Brain microvascular endothelial cell (primary cell): ENCODE data around the gene TNRC6B.
"Not testable (repeated sequence)": the region's sequence is repeated elsewhere in the genome, so short reads cannot be mapped to it uniquely, and the experiment has no call there.

Source experiments
- DNase-seq: peaks from one replicate; pipeline ENCODE4 v3.0.0-alpha.2; 2020
- H3K27ac ChIP-seq: fragments of 250-450 bp; sonication (Bioruptor Pico); 2 replicates; pipeline ENCODE4 v1.5.1; 2020; ENCODE audit warnings: mild to moderate bottlenecking, moderate library complexity
- H3K27me3 ChIP-seq: fragments of 250-450 bp; sonication (Bioruptor Pico); replicated peaks from 2 replicates; pipeline ENCODE4 v1.5.1; 2020; ENCODE audit warnings: mild to moderate bottlenecking
- H3K36me3 ChIP-seq: fragments of 250-450 bp; sonication (Bioruptor Pico); replicated peaks from 2 replicates; pipeline ENCODE4 v1.5.1; 2020; ENCODE audit warnings: mild to moderate bottlenecking
- H3K4me3 ChIP-seq: 2 replicates; pipeline ENCODE4 v1.5.1; 2011; ENCODE audit warnings: low read depth, mild to moderate bottlenecking, control low read depth, low read length, moderate library complexity
- in situ Hi-C: cut with HindIII; loops from 2 replicates; pipeline ENCODE4 v1.10.0; 2017; ENCODE audit warnings: low sequenced_read_pairs, low pct_ligation_motif_present
- TF ChIP-seq, protein P1 (sequence below): IDR thresholded peaks from 2 replicates; pipeline ENCODE4 v1.5.1; 2011; ENCODE audit warnings: low read depth, mild to moderate bottlenecking, moderate library complexity, low read length, control low read depth, inconsistent platforms; ENCODE audit errors: missing control alignments

TNRC6B gene

DNA sequence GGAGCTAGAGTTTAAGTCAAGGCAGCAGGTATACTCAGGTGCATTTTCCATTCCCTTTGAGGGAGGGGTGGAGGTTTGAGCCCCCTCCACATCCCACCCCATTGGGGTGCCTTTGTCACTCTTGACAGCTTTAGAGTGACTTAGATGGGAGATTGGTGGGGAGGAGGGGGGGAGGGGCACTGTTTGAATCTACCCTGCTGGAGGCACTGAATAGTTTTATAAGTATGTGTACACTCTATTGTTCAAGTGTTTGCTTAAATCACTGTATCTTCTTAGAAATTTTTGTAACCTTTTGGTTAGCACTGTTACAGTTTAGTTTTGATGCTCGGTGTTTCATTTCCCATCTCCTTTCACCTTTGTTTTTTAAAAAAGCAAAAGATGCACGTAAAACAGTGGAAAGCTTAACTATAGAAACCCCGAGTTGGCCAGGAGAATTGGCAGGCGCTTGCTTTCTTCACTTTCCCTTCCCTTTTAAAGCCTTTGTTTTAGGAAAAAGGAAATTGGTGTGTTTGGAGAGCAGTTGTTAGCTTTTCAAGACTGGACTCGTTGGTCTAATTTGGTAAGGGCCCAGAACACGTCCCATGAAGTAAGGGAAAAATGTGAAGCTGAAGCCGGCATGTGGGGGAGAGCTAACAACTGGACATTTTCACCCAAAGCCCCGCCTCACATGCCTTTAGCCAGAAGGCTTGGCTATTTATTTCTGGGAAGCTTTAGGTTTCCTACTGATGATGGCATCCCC is 42.8 kb downstream of the TNRC6B start:
- TF ChIP-seq, protein P1, sequence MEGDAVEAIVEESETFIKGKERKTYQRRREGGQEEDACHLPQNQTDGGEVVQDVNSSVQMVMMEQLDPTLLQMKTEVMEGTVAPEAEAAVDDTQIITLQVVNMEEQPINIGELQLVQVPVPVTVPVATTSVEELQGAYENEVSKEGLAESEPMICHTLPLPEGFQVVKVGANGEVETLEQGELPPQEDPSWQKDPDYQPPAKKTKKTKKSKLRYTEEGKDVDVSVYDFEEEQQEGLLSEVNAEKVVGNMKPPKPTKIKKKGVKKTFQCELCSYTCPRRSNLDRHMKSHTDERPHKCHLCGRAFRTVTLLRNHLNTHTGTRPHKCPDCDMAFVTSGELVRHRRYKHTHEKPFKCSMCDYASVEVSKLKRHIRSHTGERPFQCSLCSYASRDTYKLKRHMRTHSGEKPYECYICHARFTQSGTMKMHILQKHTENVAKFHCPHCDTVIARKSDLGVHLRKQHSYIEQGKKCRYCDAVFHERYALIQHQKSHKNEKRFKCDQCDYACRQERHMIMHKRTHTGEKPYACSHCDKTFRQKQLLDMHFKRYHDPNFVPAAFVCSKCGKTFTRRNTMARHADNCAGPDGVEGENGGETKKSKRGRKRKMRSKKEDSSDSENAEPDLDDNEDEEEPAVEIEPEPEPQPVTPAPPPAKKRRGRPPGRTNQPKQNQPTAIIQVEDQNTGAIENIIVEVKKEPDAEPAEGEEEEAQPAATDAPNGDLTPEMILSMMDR: no peak
- in situ Hi-C loops: no loop called here
- Histone ChIP-seq H3K27me3 (no peaks in the 10 kb centered on the region), H3K36me3 (no peaks in the 10 kb centered on the region), H3K4me3 (no peak overlapping the region), H3K27ac (no peak overlapping the region)
- no peak for DNase-seq

DNA sequence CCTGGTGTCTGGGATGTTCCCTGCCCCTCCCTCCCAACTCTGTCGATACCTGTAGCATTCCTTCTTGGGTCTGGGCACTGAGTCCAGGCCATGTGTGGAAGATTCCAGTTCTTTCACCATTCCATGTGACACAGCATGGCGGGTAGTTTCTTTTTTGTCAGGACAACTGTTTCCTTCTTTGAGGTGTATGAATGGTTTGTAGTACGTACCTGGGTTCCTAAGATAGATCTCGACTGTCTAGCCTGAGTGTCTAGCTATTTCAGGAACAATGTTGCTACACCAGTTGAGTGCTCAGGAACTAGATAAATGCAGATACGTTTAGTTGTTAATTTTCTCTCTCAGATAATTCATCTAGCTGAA is 43.3 kb downstream of the TNRC6B start:
- Histone ChIP-seq H3K36me3 (no peaks in the 10 kb centered on the region), H3K4me3 (no peak overlapping the region), H3K27ac (no peak overlapping the region), H3K27me3 (no peaks in the 10 kb centered on the region)
- TF ChIP-seq, protein P1: no peak
- in situ Hi-C loops: no loop called here
- no peak for DNase-seq

DNA sequence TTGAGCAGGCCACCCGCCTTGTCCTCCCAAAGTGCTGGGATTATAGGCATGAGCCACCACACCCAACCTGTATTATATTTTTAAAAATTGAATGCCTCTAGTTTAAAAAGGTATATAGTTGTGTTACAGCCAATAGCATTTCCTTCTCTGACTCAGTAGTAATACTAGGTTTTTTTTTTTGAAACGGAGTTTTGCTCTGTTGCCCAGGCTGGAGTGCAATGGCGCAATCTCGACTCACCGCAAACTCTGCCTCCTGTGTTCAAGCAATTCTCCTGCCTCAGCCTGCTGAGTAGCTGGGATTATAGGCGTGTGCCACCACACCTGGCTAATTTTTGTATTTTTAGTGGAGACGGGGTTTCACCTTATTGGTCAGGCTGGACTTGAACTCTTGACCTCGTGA is 45.3 kb downstream of the TNRC6B start:
- in situ Hi-C loops, H3K4me3 ChIP-seq: not testable (repeated sequence)

GRCh38 chr22:40224702-40225101 is 47.0 kb downstream of the TNRC6B start:
- DNase-seq: no peak
- Histone ChIP-seq H3K4me3 (no peak overlapping the region), H3K36me3 (no peaks in the 10 kb centered on the region), H3K27ac (no peak overlapping the region), H3K27me3 (no peaks in the 10 kb centered on the region)
- TF ChIP-seq, protein P1: no peak
- in situ Hi-C loops: no loop called here

More for the DNA sequence above, 45.3 kb downstream of the TNRC6B start:
- DNase-seq, H3K36me3 ChIP-seq, H3K27me3 ChIP-seq, H3K27ac ChIP-seq: not testable (repeated sequence)

DNA sequence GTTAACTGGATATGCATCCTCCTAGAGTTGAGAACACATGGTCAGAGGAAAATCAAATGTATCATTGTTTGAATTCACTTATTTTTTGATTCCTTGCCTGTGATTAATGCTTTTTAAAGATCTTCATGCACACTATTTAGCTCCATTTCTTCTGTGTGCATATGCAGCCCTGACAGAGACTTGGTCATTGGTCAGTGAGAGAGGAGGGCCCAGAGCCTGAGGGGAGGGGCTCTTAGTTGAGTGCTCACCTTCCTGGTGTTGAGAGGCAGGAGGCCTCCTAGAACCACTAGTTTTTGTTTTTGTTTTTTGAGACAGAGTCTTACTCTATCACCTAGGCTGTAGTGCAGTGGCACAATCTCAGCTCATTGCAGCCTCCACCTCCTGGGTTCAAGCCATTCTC is 48.9 kb downstream of the TNRC6B start:
- DNase-seq: no peak
- in situ Hi-C loops: no loop called here
- H3K4me3 ChIP-seq: no peak overlapping the region
- TF ChIP-seq, protein P1: no peak
- no peaks in the 10 kb centered on the region for H3K36me3 ChIP-seq
- no peaks in the 10 kb centered on the region for H3K27me3 ChIP-seq
- H3K27ac ChIP-seq: no peak overlapping the region

- Histone ChIP-seq H3K27me3 (no peaks in the 10 kb centered on the region), H3K36me3 (peaks cover 2% of the 10 kb centered on the region), H3K27ac (no peak overlapping the region), H3K4me3 (no peak overlapping the region)
- in situ Hi-C loops: no loop called here
- no peak for DNase-seq
- TF ChIP-seq, protein P1: no peak
These were observed 54.0 kb downstream of the TNRC6B start for GRCh38 chr22:40231618-40232313.
